Muscle of back (tissue), 13 donors: ENCODE results near the gene PLPPR2. TPM values are rescaled to one million over a fixed set of nuclear protein-coding genes. Genes with fewer than 3 reads are reported as not detected.
A peak's percentile ranks its signal among the peaks of the same experiment; 100 is the strongest.
"Not testable (repeated sequence)": the region's sequence is repeated elsewhere in the genome, so short reads cannot be mapped to it uniquely, and the experiment has no call there.

Experiments
- DNase-seq, 3 donors: peaks; one replicate each; pipeline versions ENCODE4 v3.0.0 to v3.0.0-alpha.2; 2013
- long read RNA-seq, 9 donors: transcript quantifications; one replicate each; lab custom pipeline, GENCODE V29; 2026
- polyA plus RNA-seq, 10 donors: library from polyadenylated mRNA; unstranded; fragments of 120-200 nt; gene quantifications; one replicate each; pipeline ENCODE4 v1.2.1, GENCODE V29; 2013; ENCODE audit not compliant: insufficient read length in 10 of 10

PLPPR2 gene
- polyA plus RNA-seq: 10 to 100 TPM in 9 of 10 donors, 1 to 10 TPM in 1; 9.4 to 15.6 (median 12.6) TPM
- long read RNA-seq, donor 1, partial matches to known transcripts: 0 of 1 reads
- long read RNA-seq, donor 1, other reads (novel, unspliced or antisense): 0 of 1 reads
- long read RNA-seq, donor 2, partial matches to known transcripts: 0 of 1 reads
- long read RNA-seq, donor 2, other reads (novel, unspliced or antisense): 0 of 1 reads
- long read RNA-seq, donor 3: 0 reads
- long read RNA-seq, donor 4, partial matches to known transcripts: 0 of 1 reads
- long read RNA-seq, donor 4, other reads (novel, unspliced or antisense): 0 of 1 reads
- long read RNA-seq, donor 5, partial matches to known transcripts: 0 of 2 reads
- long read RNA-seq, donor 5, other reads (novel, unspliced or antisense): 0 of 2 reads
- long read RNA-seq, donor 6, partial matches to known transcripts: 0 of 9 reads
- long read RNA-seq, donor 6, other reads (novel, unspliced or antisense): 6 of 9 reads
- long read RNA-seq, donor 7, partial matches to known transcripts: 0 of 1 reads
- long read RNA-seq, donor 7, other reads (novel, unspliced or antisense): 0 of 1 reads
- long read RNA-seq, donor 8, partial matches to known transcripts: 0 of 2 reads
- long read RNA-seq, donor 8, other reads (novel, unspliced or antisense): 0 of 2 reads
- long read RNA-seq, donor 9, partial matches to known transcripts: 0 of 1 reads
- long read RNA-seq, donor 9, other reads (novel, unspliced or antisense): 0 of 1 reads

GRCh38 chr19:11355160-11356073 lies at the start of gene PLPPR2:
Gene PLPPR2, plus strand, starts transcription at chr19:11355432. Its CDS starts 2,242 bp downstream, at chr19:11357674.
- DNase-seq: peak; percentile 85 to 95 (median 91)

GRCh38 chr19:11306337-11306736 lies 48.9 kb upstream of the PLPPR2 start:
- no peak for DNase-seq

- not testable (repeated sequence) for DNase-seq
Observed at GRCh38 chr19:11320278-11320995, 34.8 kb upstream of the PLPPR2 start.

GRCh38 chr19:11321191-11322126 lies 33.8 kb upstream of the PLPPR2 start:
- no peak for DNase-seq

- DNase-seq: no peak
Observed at GRCh38 chr19:11322269-11323024, 32.8 kb upstream of the PLPPR2 start.

- no peak for DNase-seq
Observed at GRCh38 chr19:11323601-11324078, 31.6 kb upstream of the PLPPR2 start.

- DNase-seq: peak; percentile 70 to 83 (median 79)
Observed at GRCh38 chr19:11324079-11324661, 31.1 kb upstream of the PLPPR2 start.

GRCh38 chr19:11324748-11325389 lies 30.4 kb upstream of the PLPPR2 start:
- no peak for DNase-seq

- no peak for DNase-seq
Observed at GRCh38 chr19:11325544-11325943, 29.7 kb upstream of the PLPPR2 start.

- DNase-seq: no peak
Observed at GRCh38 chr19:11330127-11330526, 25.1 kb upstream of the PLPPR2 start.

- DNase-seq: no peak
Observed at GRCh38 chr19:11331502-11331901, 23.7 kb upstream of the PLPPR2 start.

GRCh38 chr19:11332822-11333221 lies 22.4 kb upstream of the PLPPR2 start:
- no peak for DNase-seq

GRCh38 chr19:11333838-11334237 lies 21.4 kb upstream of the PLPPR2 start:
- not testable (repeated sequence) for DNase-seq

GRCh38 chr19:11335449-11336146 lies 19.6 kb upstream of the PLPPR2 start:
- no peak for DNase-seq

GRCh38 chr19:11337080-11337479 lies 18.2 kb upstream of the PLPPR2 start:
- DNase-seq: no peak

- DNase-seq: no peak
Observed at GRCh38 chr19:11338121-11338520, 17.1 kb upstream of the PLPPR2 start.

- no peak for DNase-seq
Observed at GRCh38 chr19:11338569-11339253, 16.5 kb upstream of the PLPPR2 start.
